ENCODE data around the gene TMEM8B.

Gene TMEM8B

GRCh38 chr9:35842020-35842745 is 13.2 kb downstream of the TMEM8B start:
- Histone ChIP-seq H3K9me3 (ENCODE audit: control insufficient read depth, low read length) (no peaks in the 10 kb centered on the region), H3K36me3 (ENCODE audit: control insufficient read depth, insufficient read depth, low read length) (peaks cover 6% of the 10 kb centered on the region), H3K27ac (ENCODE audit: low read depth, low read length, severe bottlenecking) (no peak overlapping the region), H3K4me1 (ENCODE audit: control insufficient read depth, insufficient read depth, low read length, poor library complexity, severe bottlenecking) (peaks cover 5% of the 10 kb centered on the region), H3K4me3 (ENCODE audit: extremely low read depth, insufficient read depth, low read length, poor library complexity, severe bottlenecking) (no peak overlapping the region)
- WGBS, 2 experiments (ENCODE audit: insufficient coverage in 2 of 2) = 95% methylated on average over 11 to 15 of the region's 17 CpGs

- no peak overlapping the region for H3K27ac ChIP-seq (ENCODE audit: low read depth, low read length, severe bottlenecking)
- no peaks in the 10 kb centered on the region for H3K9me3 ChIP-seq (ENCODE audit: control insufficient read depth, low read length)
- peaks cover 5% of the 10 kb centered on the region for H3K4me1 ChIP-seq (ENCODE audit: control insufficient read depth, insufficient read depth, low read length, poor library complexity, severe bottlenecking)
- no peak overlapping the region for H3K4me3 ChIP-seq (ENCODE audit: extremely low read depth, insufficient read depth, low read length, poor library complexity, severe bottlenecking)
- WGBS, 2 experiments (ENCODE audit: insufficient coverage in 2 of 2) = 79 to 100% methylated on average over 2 to 3 of the region's 3 CpGs
- H3K36me3 ChIP-seq (ENCODE audit: control insufficient read depth, insufficient read depth, low read length) = peaks cover 7% of the 10 kb centered on the region
These were observed 13.8 kb downstream of the TMEM8B start for GRCh38 chr9:35842795-35843194.

GRCh38 chr9:35844628-35845270 is 15.7 kb downstream of the TMEM8B start:
- no peaks in the 10 kb centered on the region for H3K9me3 ChIP-seq (ENCODE audit: control insufficient read depth, low read length)
- H3K4me1 ChIP-seq (ENCODE audit: control insufficient read depth, insufficient read depth, low read length, poor library complexity, severe bottlenecking) = peaks cover 5% of the 10 kb centered on the region
- no peak overlapping the region for H3K27ac ChIP-seq (ENCODE audit: low read depth, low read length, severe bottlenecking)
- WGBS, 2 experiments (ENCODE audit: insufficient coverage in 2 of 2) = 43 to 74% methylated on average over 4 to 5 of the region's 7 CpGs
- peaks cover 7% of the 10 kb centered on the region for H3K36me3 ChIP-seq (ENCODE audit: control insufficient read depth, insufficient read depth, low read length)
- H3K4me3 ChIP-seq (ENCODE audit: extremely low read depth, insufficient read depth, low read length, poor library complexity, severe bottlenecking) = no peak overlapping the region

GRCh38 chr9:35845824-35846771 is 17.1 kb downstream of the TMEM8B start:
- Histone ChIP-seq H3K4me3 (ENCODE audit: extremely low read depth, insufficient read depth, low read length, poor library complexity, severe bottlenecking) (no peak overlapping the region), H3K9me3 (ENCODE audit: control insufficient read depth, low read length) (no peaks in the 10 kb centered on the region), H3K36me3 (ENCODE audit: control insufficient read depth, insufficient read depth, low read length) (peaks cover 7% of the 10 kb centered on the region), H3K4me1 (ENCODE audit: control insufficient read depth, insufficient read depth, low read length, poor library complexity, severe bottlenecking) (peaks cover 5% of the 10 kb centered on the region), H3K27ac (ENCODE audit: low read depth, low read length, severe bottlenecking) (no peak overlapping the region)
- WGBS, 2 experiments (ENCODE audit: insufficient coverage in 2 of 2) = 64 to 73% methylated on average over 45 to 47 of the region's 53 CpGs

- Histone ChIP-seq H3K27ac (ENCODE audit: low read depth, low read length, severe bottlenecking) (no peak overlapping the region), H3K4me1 (ENCODE audit: control insufficient read depth, insufficient read depth, low read length, poor library complexity, severe bottlenecking) (peaks cover 5% of the 10 kb centered on the region), H3K4me3 (ENCODE audit: extremely low read depth, insufficient read depth, low read length, poor library complexity, severe bottlenecking) (no peak overlapping the region), H3K36me3 (ENCODE audit: control insufficient read depth, insufficient read depth, low read length) (peaks cover 7% of the 10 kb centered on the region), H3K9me3 (ENCODE audit: control insufficient read depth, low read length) (no peaks in the 10 kb centered on the region)
- WGBS, 2 experiments (ENCODE audit: insufficient coverage in 2 of 2) = 90 to 100% methylated on average over 2 of the region's 4 CpGs
These were observed 19.0 kb downstream of the TMEM8B start for GRCh38 chr9:35847792-35848572.

GRCh38 chr9:35852267-35852815 is 23.3 kb downstream of the TMEM8B start:
- H3K9me3 ChIP-seq (ENCODE audit: control insufficient read depth, low read length) = no peaks in the 10 kb centered on the region
- H3K27ac ChIP-seq (ENCODE audit: low read depth, low read length, severe bottlenecking) = no peak overlapping the region
- no peaks in the 10 kb centered on the region for H3K36me3 ChIP-seq (ENCODE audit: control insufficient read depth, insufficient read depth, low read length)
- WGBS, 2 experiments (ENCODE audit: insufficient coverage in 2 of 2) = 100% methylated on average over 1 of the region's 2 CpGs
- H3K4me1 ChIP-seq (ENCODE audit: control insufficient read depth, insufficient read depth, low read length, poor library complexity, severe bottlenecking) = no peaks in the 10 kb centered on the region
- H3K4me3 ChIP-seq (ENCODE audit: extremely low read depth, insufficient read depth, low read length, poor library complexity, severe bottlenecking) = no peak overlapping the region

GRCh38 chr9:35852876-35853865 is 24.1 kb downstream of the TMEM8B start:
- 90 to 93% methylated on average over 15 to 25 of the region's 25 CpGs for WGBS, 2 experiments (ENCODE audit: insufficient coverage in 2 of 2)
- H3K27ac ChIP-seq (ENCODE audit: low read depth, low read length, severe bottlenecking) = no peak overlapping the region
- H3K9me3 ChIP-seq (ENCODE audit: control insufficient read depth, low read length) = no peaks in the 10 kb centered on the region

GRCh38 chr9:35854091-35854762 is 25.2 kb downstream of the TMEM8B start:
- H3K36me3 ChIP-seq (ENCODE audit: control insufficient read depth, insufficient read depth, low read length) = no peaks in the 10 kb centered on the region
- no peaks in the 10 kb centered on the region for H3K9me3 ChIP-seq (ENCODE audit: control insufficient read depth, low read length)
- 88 to 100% methylated on average over 1 to 2 of the region's 7 CpGs for WGBS, 2 experiments (ENCODE audit: insufficient coverage in 2 of 2)
- H3K27ac ChIP-seq (ENCODE audit: low read depth, low read length, severe bottlenecking) = no peak overlapping the region
- no peaks in the 10 kb centered on the region for H3K4me1 ChIP-seq (ENCODE audit: control insufficient read depth, insufficient read depth, low read length, poor library complexity, severe bottlenecking)
- no peak overlapping the region for H3K4me3 ChIP-seq (ENCODE audit: extremely low read depth, insufficient read depth, low read length, poor library complexity, severe bottlenecking)

More at GRCh38 chr9:35852876-35853865, 24.1 kb downstream of the TMEM8B start:
- Histone ChIP-seq H3K36me3 (ENCODE audit: control insufficient read depth, insufficient read depth, low read length) (no peaks in the 10 kb centered on the region), H3K4me3 (ENCODE audit: extremely low read depth, insufficient read depth, low read length, poor library complexity, severe bottlenecking) (no peak overlapping the region), H3K4me1 (ENCODE audit: control insufficient read depth, insufficient read depth, low read length, poor library complexity, severe bottlenecking) (no peaks in the 10 kb centered on the region)

- 79 to 82% methylated on average over 3 of the region's 3 CpGs for WGBS, 2 experiments (ENCODE audit: insufficient coverage in 2 of 2)
- Histone ChIP-seq H3K9me3 (ENCODE audit: control insufficient read depth, low read length) (no peaks in the 10 kb centered on the region), H3K27ac (ENCODE audit: low read depth, low read length, severe bottlenecking) (no peak overlapping the region), H3K4me1 (ENCODE audit: control insufficient read depth, insufficient read depth, low read length, poor library complexity, severe bottlenecking) (no peaks in the 10 kb centered on the region), H3K36me3 (ENCODE audit: control insufficient read depth, insufficient read depth, low read length) (no peaks in the 10 kb centered on the region), H3K4me3 (ENCODE audit: extremely low read depth, insufficient read depth, low read length, poor library complexity, severe bottlenecking) (no peak overlapping the region)
These were observed 27.2 kb downstream of the TMEM8B start for GRCh38 chr9:35856206-35856605.
